Left lung (tissue), 10 donors: ENCODE results near the gene EGLN3. TPM values are rescaled to one million over a fixed set of nuclear protein-coding genes. Genes with fewer than 3 reads are reported as not detected.

Experiments
- ATAC-seq: fragments of 200-7000 bp; cut with Tn5 transposase; one replicate; pipeline ENCODE4 v1.9.1; 2020; ENCODE audit warnings: moderate library complexity
- DNase-seq, 4 donors: peaks; one replicate each; pipeline ENCODE4 v3.0.0-alpha.2; 2013 to 2020
- H3K27ac ChIP-seq, 2 donors: fragments of 200-600 bp; sonication (generic) in 1 of 2; one replicate each; pipeline versions ENCODE4 v1.5.0 to v1.8.0; 2020 to 2021
- H3K27me3 ChIP-seq, 2 donors: fragments of 200-600 bp; sonication (generic) in 1 of 2; one replicate each; pipeline versions ENCODE4 v1.5.0 to v1.8.0; 2020 to 2021
- H3K36me3 ChIP-seq, 2 donors: fragments of 200-600 bp; sonication (generic) in 1 of 2; one replicate each; pipeline versions ENCODE4 v1.5.0 to v1.8.0; 2020 to 2021
- H3K4me1 ChIP-seq, 2 donors: fragments of 200-600 bp; one replicate each; pipeline ENCODE4 v1.8.0; 2021
- H3K4me3 ChIP-seq, 2 donors: fragments of 200-600 bp; sonication (generic) in 1 of 2; one replicate each; pipeline versions ENCODE4 v1.5.0 to v1.8.0; 2020 to 2021; ENCODE audit warnings: mild to moderate bottlenecking in 1 of 2
- H3K9me3 ChIP-seq, 2 donors: fragments of 200-600 bp; sonication (generic) in 1 of 2; one replicate each; pipeline versions ENCODE4 v1.5.0 to v1.8.0; 2020 to 2021
- intact Hi-C, 2 donors: fragments of 100-400 bp; cut with DNase I; formaldehyde crosslinking; loops; one replicate each; pipeline versions ENCODE4 v1.11.2 to v1.14.2; 2022
- polyA plus RNA-seq, 6 donors: library from polyadenylated mRNA; unstranded; fragments of 120-200 nt; gene quantifications; one replicate each; pipeline ENCODE4 v1.2.1, GENCODE V29; 2013; ENCODE audit not compliant: insufficient read length in 6 of 6
- total RNA-seq, 2 donors: library from RNA; stranded (reverse); fragmentation: NEBNext Ultra II Directional; extraction: Animal tissue kit (Norgen Biotek cat#: 25700); gene quantifications; one replicate each; pipeline ENCODE4 v1.2.1, GENCODE V29; 2021
- TF ChIP-seq, protein P1 (sequence below), 2 donors: fragments of 200-600 bp; sonication (generic) in 1 of 2; IDR thresholded peaks; one replicate each; pipeline versions ENCODE4 v1.5.0 to v1.8.0; 2021; ENCODE audit warnings: antibody characterized with exemption in 2 of 2
- donor health status: DM: no; HTN: yes; CAD: no.
- donor health status: DM: no; HTN: no; CAD: no.

The EGLN3 gene
- total and polyA plus RNA-seq, 8 donors: 1.3 to 99.4 (median 33.9) TPM

DNA sequence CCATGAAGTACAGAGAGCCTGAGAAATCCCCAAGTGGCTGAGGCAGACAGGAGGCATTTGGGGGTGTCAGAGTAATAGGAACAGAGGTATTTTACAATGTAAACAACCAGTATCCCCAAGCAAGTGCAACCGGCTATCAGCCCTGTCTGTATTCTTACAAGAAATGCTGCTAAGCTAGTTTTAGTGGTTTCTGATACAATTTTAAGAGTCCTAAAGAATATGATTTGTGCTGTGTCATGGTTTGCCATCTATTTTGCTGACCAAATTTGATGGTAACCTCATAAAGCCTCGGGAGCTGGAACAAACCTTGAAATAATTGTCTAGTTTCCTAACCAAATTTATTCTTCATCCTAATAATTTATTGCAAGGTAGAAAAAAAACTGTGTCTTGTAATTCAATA, 46.7 kb upstream of the EGLN3 start:
- TF ChIP-seq, protein P1, sequence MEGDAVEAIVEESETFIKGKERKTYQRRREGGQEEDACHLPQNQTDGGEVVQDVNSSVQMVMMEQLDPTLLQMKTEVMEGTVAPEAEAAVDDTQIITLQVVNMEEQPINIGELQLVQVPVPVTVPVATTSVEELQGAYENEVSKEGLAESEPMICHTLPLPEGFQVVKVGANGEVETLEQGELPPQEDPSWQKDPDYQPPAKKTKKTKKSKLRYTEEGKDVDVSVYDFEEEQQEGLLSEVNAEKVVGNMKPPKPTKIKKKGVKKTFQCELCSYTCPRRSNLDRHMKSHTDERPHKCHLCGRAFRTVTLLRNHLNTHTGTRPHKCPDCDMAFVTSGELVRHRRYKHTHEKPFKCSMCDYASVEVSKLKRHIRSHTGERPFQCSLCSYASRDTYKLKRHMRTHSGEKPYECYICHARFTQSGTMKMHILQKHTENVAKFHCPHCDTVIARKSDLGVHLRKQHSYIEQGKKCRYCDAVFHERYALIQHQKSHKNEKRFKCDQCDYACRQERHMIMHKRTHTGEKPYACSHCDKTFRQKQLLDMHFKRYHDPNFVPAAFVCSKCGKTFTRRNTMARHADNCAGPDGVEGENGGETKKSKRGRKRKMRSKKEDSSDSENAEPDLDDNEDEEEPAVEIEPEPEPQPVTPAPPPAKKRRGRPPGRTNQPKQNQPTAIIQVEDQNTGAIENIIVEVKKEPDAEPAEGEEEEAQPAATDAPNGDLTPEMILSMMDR (IDR thresholded peaks at IDR 0.05): no peak
- ATAC-seq: no peak
- no peak for DNase-seq
- H3K27ac ChIP-seq: no peak overlapping the region
- no peaks in the 10 kb centered on the region for H3K27me3 ChIP-seq
- no peak overlapping the region for H3K4me3 ChIP-seq
- H3K9me3 ChIP-seq: no peaks in the 10 kb centered on the region
- no peaks in the 10 kb centered on the region for H3K36me3 ChIP-seq
- intact Hi-C loops: no loop called here
- no peaks in the 10 kb centered on the region for H3K4me1 ChIP-seq

DNA sequence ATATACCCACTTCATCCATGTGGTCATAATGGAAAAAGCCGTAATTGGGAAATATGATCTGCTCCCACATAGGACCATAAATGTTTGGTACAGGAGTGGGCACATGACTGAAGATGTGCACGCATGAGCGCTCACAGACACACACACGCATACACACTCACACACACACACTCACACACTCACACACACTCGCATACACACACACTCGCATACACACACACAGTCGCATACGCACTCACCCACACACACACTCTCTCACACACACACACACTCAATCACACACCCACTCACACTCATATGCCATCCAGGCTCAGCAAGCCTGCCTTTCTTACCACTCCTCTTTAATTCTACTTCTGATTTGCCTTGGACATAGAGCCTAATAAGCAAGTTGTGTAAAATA, 45.6 kb upstream of the EGLN3 start:
- no peak overlapping the region for H3K4me3 ChIP-seq
- H3K4me1 ChIP-seq: no peaks in the 10 kb centered on the region
- H3K36me3 ChIP-seq: no peaks in the 10 kb centered on the region
- H3K27me3 ChIP-seq: no peaks in the 10 kb centered on the region
- TF ChIP-seq, protein P1 (IDR thresholded peaks at IDR 0.05): no peak
- intact Hi-C loops: no loop called here
- DNase-seq (no peak), ATAC-seq (no peak)
- no peaks in the 10 kb centered on the region for H3K9me3 ChIP-seq
- H3K27ac ChIP-seq: no peak overlapping the region

DNA sequence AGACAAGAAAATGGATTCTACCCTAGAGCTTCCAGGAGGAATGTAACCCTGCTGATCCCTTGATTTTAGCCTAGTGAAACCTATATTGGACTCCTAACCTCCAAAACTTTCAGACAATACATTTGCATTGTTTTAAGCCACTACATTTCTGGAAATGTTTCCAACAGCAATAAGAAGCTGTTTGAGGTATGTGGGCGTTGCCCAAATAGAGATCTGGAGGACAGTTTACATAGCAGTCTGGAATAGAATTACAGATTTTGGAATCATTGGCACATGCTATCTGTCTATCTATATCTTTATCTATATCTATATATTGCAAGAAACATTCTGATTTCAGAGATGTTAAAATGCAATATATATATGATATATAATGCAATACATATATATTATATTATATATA, 42.4 kb upstream of the EGLN3 start:
- no peak for ATAC-seq
- no peak overlapping the region for H3K27ac ChIP-seq

DNA sequence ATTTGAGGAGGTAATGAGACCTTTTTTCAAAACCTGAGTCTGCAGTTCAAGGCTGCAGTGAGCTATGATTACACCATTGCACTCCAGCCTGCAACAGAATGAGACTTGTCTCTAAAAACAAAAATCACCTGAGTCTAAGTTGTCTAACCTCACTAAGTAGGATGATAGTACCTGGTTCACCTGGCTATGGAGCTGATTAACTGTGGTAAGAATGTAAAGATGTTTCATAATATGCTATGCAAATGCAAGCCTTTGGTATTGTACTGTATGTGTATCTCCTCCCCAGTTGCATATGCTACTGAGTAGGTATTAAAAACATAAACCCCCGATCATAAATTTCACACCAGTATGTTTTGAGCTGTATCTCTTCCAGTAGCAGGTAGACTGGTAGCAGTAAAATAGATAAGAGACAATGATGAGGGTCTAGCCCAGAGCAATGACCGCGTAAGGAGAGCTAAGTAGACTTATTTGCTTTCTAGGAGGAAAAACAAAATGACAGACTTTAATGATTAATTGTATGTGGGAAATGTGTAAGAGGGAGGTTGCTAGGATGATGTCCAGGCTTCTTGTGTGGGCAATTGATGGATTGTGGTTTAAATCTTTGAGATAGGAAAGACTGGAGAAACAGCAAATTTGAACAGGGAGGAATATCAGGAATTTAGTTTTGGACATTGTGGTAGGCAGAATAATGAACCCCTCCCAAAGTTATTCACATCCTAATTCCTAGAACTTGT, 41.6 kb upstream of the EGLN3 start:
- Histone ChIP-seq H3K27ac (no peak overlapping the region), H3K4me3 (no peak overlapping the region), H3K9me3 (no peaks in the 10 kb centered on the region), H3K36me3 (no peaks in the 10 kb centered on the region), H3K27me3 (no peaks in the 10 kb centered on the region), H3K4me1 (no peaks in the 10 kb centered on the region)
- TF ChIP-seq, protein P1 (IDR thresholded peaks at IDR 0.05): no peak
- ATAC-seq: no peak
- no peak for DNase-seq
- intact Hi-C loops: no loop called here

More for the DNA sequence above, 42.4 kb upstream of the EGLN3 start:
- H3K4me1 ChIP-seq: no peaks in the 10 kb centered on the region
- H3K4me3 ChIP-seq: no peak overlapping the region
- H3K36me3 ChIP-seq: no peaks in the 10 kb centered on the region
- no peak for DNase-seq
- H3K27me3 ChIP-seq: no peaks in the 10 kb centered on the region
- no peaks in the 10 kb centered on the region for H3K9me3 ChIP-seq
- intact Hi-C loops: no loop called here
- TF ChIP-seq, protein P1 (IDR thresholded peaks at IDR 0.05): no peak

DNA sequence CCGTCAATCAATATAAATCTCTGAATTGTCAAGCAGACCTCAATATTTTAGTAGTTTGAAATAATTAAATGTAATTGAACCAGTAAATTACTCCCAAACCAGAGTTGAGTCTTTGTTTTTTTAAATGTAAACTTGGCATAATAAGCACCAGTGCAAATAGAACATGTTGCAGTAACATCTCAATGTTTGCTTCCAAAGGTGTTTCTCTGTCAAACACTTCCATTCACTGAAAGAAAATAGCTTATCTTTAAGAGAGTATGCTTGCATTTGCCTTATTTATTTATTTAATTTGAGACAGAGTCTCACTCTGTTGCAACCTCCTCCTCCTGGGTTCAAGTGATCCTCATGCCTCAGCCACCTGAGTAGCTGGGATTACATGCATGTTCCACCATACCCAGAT, 39.9 kb upstream of the EGLN3 start:
- Histone ChIP-seq H3K36me3 (no peaks in the 10 kb centered on the region), H3K27ac (no peak overlapping the region), H3K9me3 (no peaks in the 10 kb centered on the region), H3K4me1 (no peaks in the 10 kb centered on the region), H3K4me3 (no peak overlapping the region), H3K27me3 (no peaks in the 10 kb centered on the region)
- DNase-seq (no peak), ATAC-seq (no peak)
- TF ChIP-seq, protein P1 (IDR thresholded peaks at IDR 0.05): no peak
- intact Hi-C loops: no loop called here
